CD4-positive, alpha-beta T cell (primary cell): Measurements from ENCODE around the gene ARFGEF3. TPM values are rescaled to one million over a fixed set of nuclear protein-coding genes. Genes with fewer than 3 reads are reported as not detected.

Experiments
- ATAC-seq: fragments of 200-7000 bp; cut with Tn5 transposase; one replicate; pipeline ENCODE4 v1.10.0; 2022; ENCODE audit warnings: mild to moderate bottlenecking; ENCODE audit not compliant: poor library complexity
- CTCF ChIA-PET: fragments of 350-600 bp; sonication (Branson Sonifier 250); formaldehyde crosslinking; loops from one replicate; lab custom pipeline; 2021; ENCODE audit warnings: antibody characterized with exemption, inconsistent platforms; lab: Charles Lee
- POLR2A ChIA-PET: fragments of 350-600 bp; sonication (Branson Sonifier 250); formaldehyde crosslinking; loops from one replicate; lab custom pipeline; 2021; ENCODE audit warnings: antibody characterized with exemption, inconsistent platforms; lab: Charles Lee
- DNase-seq, 14 experiments: peaks; one replicate each; pipeline ENCODE4 v3.0.0-alpha.2; 2013 to 2020; ENCODE audit warnings: mixed read lengths in 2 of 14
- H3K27ac ChIP-seq, 2 donors: one replicate each; pipeline versions ENCODE4 v1.5.1 to v1.7.0; 2013; ENCODE audit warnings: low read length in 2 of 2, low read depth in 1 of 2, mild to moderate bottlenecking in 1 of 2
- H3K27me3 ChIP-seq, 2 experiments: 1 replicate in 1 of 2; 2 replicates in 1 of 2; pipeline versions ENCODE4 v1.6.1 to v1.7.0; 2013; ENCODE audit warnings: low read length in 2 of 2, control low read depth in 1 of 2, mild to moderate bottlenecking in 1 of 2, moderate library complexity in 1 of 2; ENCODE audit not compliant: insufficient read depth in 2 of 2, control insufficient read depth in 1 of 2
- H3K36me3 ChIP-seq: one replicate; pipeline ENCODE4 v1.6.1; 2013; ENCODE audit warnings: low read length, control low read depth; ENCODE audit not compliant: insufficient read depth
- H3K4me1 ChIP-seq: one replicate; pipeline ENCODE4 v1.6.1; 2013; ENCODE audit warnings: low read length, control low read depth; ENCODE audit not compliant: insufficient read depth
- H3K4me3 ChIP-seq: one replicate; pipeline ENCODE4 v1.5.1; 2013; ENCODE audit warnings: mild to moderate bottlenecking, low read length, moderate library complexity
- H3K9me3 ChIP-seq, 2 experiments: 1 replicate in 1 of 2; 2 replicates in 1 of 2; pipeline versions ENCODE4 v1.6.1 to v1.7.0; 2013; ENCODE audit warnings: low read length in 2 of 2, mild to moderate bottlenecking in 2 of 2, control low read depth in 1 of 2, moderate library complexity in 1 of 2; ENCODE audit not compliant: control insufficient read depth in 1 of 2, insufficient read depth in 1 of 2
- H3K27ac Mint-ChIP-seq: one replicate; pipeline ENCODE4 v1.8.0; 2020; ENCODE audit warnings: mixed read lengths
- H3K27me3 Mint-ChIP-seq: one replicate; pipeline ENCODE4 v1.8.0; 2021; ENCODE audit warnings: mixed read lengths
- H3K36me3 Mint-ChIP-seq: one replicate; pipeline ENCODE4 v1.8.0; 2021; ENCODE audit warnings: low read depth, mixed read lengths
- H3K4me1 Mint-ChIP-seq: one replicate; pipeline ENCODE4 v1.8.0; 2021; ENCODE audit warnings: low read depth, mixed read lengths
- H3K4me3 Mint-ChIP-seq: one replicate; pipeline ENCODE4 v1.8.0; 2020; ENCODE audit warnings: mild to moderate bottlenecking, mixed read lengths
- H3K9me3 Mint-ChIP-seq: one replicate; pipeline ENCODE4 v1.8.0; 2020; ENCODE audit warnings: mixed read lengths
- CTCF ChIP-seq: fragments of 200-600 bp; IDR thresholded peaks from one replicate; pipeline ENCODE4 v1.8.0; 2022; ENCODE audit warnings: antibody characterized with exemption, mild to moderate bottlenecking
- intact Hi-C, 2 experiments: fragments of 100-400 bp; cut with DNase I in 1 of 2; cut with micrococcal nuclease in 1 of 2; formaldehyde crosslinking; loops; one replicate each; pipeline versions ENCODE4 v1.15.1 to v1.9.0; 2023 to 2025; cut with DNase I, micrococcal nuclease
- total RNA-seq, 174 experiments: library from RNA in 2 of 174; stranded (reverse) in 2 of 174; gene quantifications; one replicate each; pipeline ENCODE4 v1.2.3 and lab custom pipeline; 2021 to 2026

Gene ARFGEF3
- total RNA-seq, 2 experiments from 2014 or later: not detected

DNA sequence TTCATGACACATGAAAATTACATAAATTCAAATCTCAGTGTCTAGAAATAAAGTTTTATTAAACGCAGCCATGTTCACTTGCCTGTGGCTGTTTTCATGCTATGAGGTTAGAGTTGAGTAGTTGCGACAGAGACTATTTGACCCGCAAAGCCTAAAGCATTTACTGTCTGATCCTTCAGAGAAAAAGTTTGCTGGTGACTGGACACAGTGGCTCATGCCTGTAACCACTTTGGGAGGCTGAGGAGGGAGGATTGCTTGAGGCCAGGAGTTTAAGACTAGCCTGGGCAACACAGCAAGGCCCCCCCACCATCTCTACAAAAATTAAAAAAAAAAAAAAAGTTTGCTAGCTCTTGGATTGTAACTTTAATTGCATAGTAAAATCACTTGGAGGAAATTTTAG is 225.2 kb downstream of the ARFGEF3 start:
- no peak for TF ChIP-seq CTCF

GRCh38 chr6:138387577-138388368 is 226.0 kb downstream of the ARFGEF3 start:
- intact Hi-C loops: no loop called here
- H3K4me1 Mint-ChIP-seq: no peaks in the 10 kb centered on the region
- H3K27me3 Mint-ChIP-seq: peaks cover 22% of the 10 kb centered on the region
- no peak overlapping the region for H3K4me3 Mint-ChIP-seq
- Histone ChIP-seq H3K36me3 (no peaks in the 10 kb centered on the region), H3K4me3 (no peak overlapping the region), H3K9me3 (no peaks in the 10 kb centered on the region), H3K27ac (no peak overlapping the region), H3K27me3 (peaks cover 4% of the 10 kb centered on the region in 2 experiments), H3K4me1 (no peaks in the 10 kb centered on the region)
- ATAC-seq (no peak), DNase-seq (no peak)
- no peak for TF ChIP-seq CTCF
- ChIA-PET CTCF (no interaction called here), POLR2A (no interaction called here)
- H3K27ac Mint-ChIP-seq: no peak overlapping the region
- no peaks in the 10 kb centered on the region for H3K9me3 Mint-ChIP-seq
- H3K36me3 Mint-ChIP-seq: no peaks in the 10 kb centered on the region

More for the DNA sequence above, 225.2 kb downstream of the ARFGEF3 start:
- peaks cover 4% of the 10 kb centered on the region in 2 experiments for H3K27me3 ChIP-seq
- Mint-ChIP-seq H3K4me1 (no peaks in the 10 kb centered on the region), H3K27ac (no peak overlapping the region), H3K27me3 (peaks cover 21% of the 10 kb centered on the region), H3K9me3 (no peaks in the 10 kb centered on the region), H3K36me3 (no peaks in the 10 kb centered on the region), H3K4me3 (no peak overlapping the region)
- no peaks in the 10 kb centered on the region for H3K9me3 ChIP-seq
- H3K4me1 ChIP-seq: no peaks in the 10 kb centered on the region
- intact Hi-C loops: no loop called here
- H3K36me3 ChIP-seq: no peaks in the 10 kb centered on the region
- POLR2A ChIA-PET: no interaction called here
- CTCF ChIA-PET: no interaction called here
- no peak for DNase-seq
- ATAC-seq: no peak
- H3K27ac ChIP-seq: no peak overlapping the region
- no peak overlapping the region for H3K4me3 ChIP-seq

GRCh38 chr6:138389551-138389950 is 227.8 kb downstream of the ARFGEF3 start:
- no peak for TF ChIP-seq CTCF
- ChIA-PET CTCF (no interaction called here), POLR2A (no interaction called here)
- intact Hi-C loops: no loop called here
- no peaks in the 10 kb centered on the region for H3K36me3 ChIP-seq
- Mint-ChIP-seq H3K4me1 (no peaks in the 10 kb centered on the region), H3K27ac (no peak overlapping the region), H3K9me3 (no peaks in the 10 kb centered on the region), H3K36me3 (no peaks in the 10 kb centered on the region), H3K27me3 (peaks cover 22% of the 10 kb centered on the region), H3K4me3 (no peak overlapping the region)
- DNase-seq: no peak
- H3K27ac ChIP-seq: no peak overlapping the region
- H3K27me3 ChIP-seq: peaks cover 0 to 4% of the 10 kb centered on the region in 2 experiments
- no peak for ATAC-seq
- no peak overlapping the region for H3K4me3 ChIP-seq
- no peaks in the 10 kb centered on the region for H3K4me1 ChIP-seq
- no peaks in the 10 kb centered on the region for H3K9me3 ChIP-seq

Other genes with a start within 250 kb of the ARFGEF3 start
- 1 to 10 TPM; 1.3 to 1.4 TPM for gene PERP, start 54.5 kb upstream of the ARFGEF3 start, total RNA-seq
- gene PBOV1, start 56.6 kb downstream of the ARFGEF3 start, total RNA-seq: not detected
- not detected for gene SMIM28, start 216.0 kb downstream of the ARFGEF3 start, total RNA-seq
- 10 to 100 TPM; 31.8 to 32.9 TPM for gene HEBP2, start 242.3 kb downstream of the ARFGEF3 start, total RNA-seq